K562 (cell line): ENCODE results near the gene MAP2K6.

Experiments used
- TFAM ChIP-seq: fragments of 250-450 bp; sonication (Bioruptor Pico); conservative IDR thresholded peaks from 2 replicates; pipeline ENCODE4 v1.5.0; 2021; ENCODE audit warnings: mild to moderate bottlenecking, moderate library complexity
- TF ChIP-seq, protein P1 (sequence below), 3 experiments: IDR thresholded peaks in 2 of 3; conservative IDR thresholded peaks in 1 of 3; 2 replicates each; pipeline ENCODE4 v1.5.1; 2011 to 2012; ENCODE audit warnings: low read length in 3 of 3, mild to moderate bottlenecking in 3 of 3, control low read depth in 2 of 3, improper control_type of control experiment in 1 of 3, inconsistent platforms in 1 of 3, low read depth in 1 of 3, mixed read lengths in 1 of 3, moderate library complexity in 1 of 3; ENCODE audit not compliant: insufficient read depth in 2 of 3

DNA sequence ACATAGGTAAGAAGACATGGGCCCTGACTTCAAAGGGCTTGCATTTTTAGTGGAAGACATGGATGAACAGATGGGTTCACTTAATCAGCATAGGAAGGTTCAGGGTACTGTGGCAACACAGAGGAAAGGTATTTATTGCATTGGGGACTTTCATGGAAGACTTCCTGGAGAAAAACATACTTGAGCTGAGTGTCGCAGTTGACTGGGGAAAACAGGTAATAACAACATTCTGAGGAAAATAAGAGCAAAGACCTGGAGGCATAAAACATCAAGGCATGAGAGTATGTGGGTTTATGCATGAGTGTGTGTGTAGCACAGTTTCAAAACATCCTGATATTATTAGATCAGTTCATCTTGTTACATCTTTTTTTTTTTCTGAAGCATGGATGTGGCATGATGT is 82.7 kb downstream of the MAP2K6 start:
- TF ChIP-seq TFAM (CRISPR knock-in tag) = no peak
- TF ChIP-seq, protein P1, sequence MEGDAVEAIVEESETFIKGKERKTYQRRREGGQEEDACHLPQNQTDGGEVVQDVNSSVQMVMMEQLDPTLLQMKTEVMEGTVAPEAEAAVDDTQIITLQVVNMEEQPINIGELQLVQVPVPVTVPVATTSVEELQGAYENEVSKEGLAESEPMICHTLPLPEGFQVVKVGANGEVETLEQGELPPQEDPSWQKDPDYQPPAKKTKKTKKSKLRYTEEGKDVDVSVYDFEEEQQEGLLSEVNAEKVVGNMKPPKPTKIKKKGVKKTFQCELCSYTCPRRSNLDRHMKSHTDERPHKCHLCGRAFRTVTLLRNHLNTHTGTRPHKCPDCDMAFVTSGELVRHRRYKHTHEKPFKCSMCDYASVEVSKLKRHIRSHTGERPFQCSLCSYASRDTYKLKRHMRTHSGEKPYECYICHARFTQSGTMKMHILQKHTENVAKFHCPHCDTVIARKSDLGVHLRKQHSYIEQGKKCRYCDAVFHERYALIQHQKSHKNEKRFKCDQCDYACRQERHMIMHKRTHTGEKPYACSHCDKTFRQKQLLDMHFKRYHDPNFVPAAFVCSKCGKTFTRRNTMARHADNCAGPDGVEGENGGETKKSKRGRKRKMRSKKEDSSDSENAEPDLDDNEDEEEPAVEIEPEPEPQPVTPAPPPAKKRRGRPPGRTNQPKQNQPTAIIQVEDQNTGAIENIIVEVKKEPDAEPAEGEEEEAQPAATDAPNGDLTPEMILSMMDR (IDR thresholded peaks at IDR 0.05 in 2 of 3, conservative IDR thresholded peaks at IDR 0.05 in 1 of 3; ENCODE audit: insufficient read depth in 2 of 3, low read depth in 1 of 3, low read length in 3 of 3) = no peak
